ENCODE data around the gene FOLR3.
"Not testable (repeated sequence)": the region's sequence is repeated elsewhere in the genome, so short reads cannot be mapped to it uniquely, and the experiment has no call there.

FOLR3 gene

DNA sequence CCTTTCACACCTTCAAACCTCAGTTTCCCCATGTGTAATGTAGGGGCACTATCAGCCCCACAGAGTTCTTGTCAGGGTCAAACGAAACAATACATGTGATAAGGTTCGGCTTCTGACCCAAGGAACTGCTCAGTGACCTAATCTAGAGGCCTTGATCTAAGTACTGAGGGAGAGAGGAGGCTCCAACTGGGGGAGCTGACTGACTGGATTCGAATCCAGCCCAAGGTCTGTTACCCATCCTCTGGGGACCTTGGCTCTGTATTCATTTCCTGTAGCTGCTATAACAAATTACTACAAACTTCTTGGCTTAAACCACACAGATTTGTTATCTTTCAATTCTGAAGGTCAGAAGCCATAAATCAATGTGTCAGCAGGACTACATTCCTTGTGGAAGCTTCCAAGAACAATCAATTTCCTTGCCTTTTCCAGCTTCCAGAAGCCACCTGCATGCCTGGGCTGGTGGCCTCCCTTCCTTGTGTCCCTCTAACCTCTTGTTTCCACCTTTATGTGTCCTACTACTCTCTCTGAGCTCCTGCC, 12.3 kb upstream of the FOLR3 start:
- DNase-seq (ENCODE audit: low read depth in 2 of 2, low spot score in 1 of 2) = no peak

DNA sequence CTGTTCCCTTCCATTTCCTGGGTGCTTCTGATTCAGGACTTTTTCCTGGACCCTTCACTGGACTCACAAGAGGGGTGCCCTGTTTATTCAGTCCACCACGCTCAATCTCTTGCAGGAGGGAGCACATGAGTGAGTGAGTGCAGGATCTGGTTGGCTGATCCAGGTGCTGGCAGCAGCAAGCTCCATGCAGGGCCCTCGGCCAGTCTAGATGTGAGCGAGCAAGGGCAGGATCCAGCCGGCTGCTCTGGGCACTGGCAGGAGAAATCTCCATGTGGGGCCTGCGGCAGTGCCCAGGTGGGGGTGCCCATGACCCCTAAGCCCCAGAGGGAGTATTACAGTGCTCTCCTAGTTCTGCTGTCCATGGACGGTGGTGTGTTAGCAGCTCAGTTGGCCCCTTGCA, 11.5 kb upstream of the FOLR3 start:
- no peak for DNase-seq (ENCODE audit: low read depth in 2 of 2, low spot score in 1 of 2)

DNA sequence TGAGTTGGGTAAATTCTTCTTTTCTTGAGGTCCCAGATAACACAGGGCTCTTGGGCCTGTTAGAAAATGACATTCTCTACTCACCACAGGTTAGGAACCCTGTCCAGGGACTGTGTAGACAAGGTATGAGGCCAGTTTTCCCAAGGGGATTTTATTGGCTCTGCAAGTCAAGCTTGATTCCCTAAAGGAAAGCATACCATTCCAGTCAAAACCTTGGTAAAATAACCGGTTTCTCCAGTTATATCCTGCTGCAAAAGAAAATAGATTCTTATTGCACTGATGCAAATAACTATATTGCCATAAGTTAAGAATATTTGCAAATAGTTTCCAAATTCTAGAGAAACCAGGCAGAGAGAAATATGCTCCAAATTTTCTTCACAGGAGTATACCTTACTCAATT, 9.6 kb upstream of the FOLR3 start:
- no peak for DNase-seq (ENCODE audit: low read depth in 2 of 2, low spot score in 1 of 2)

DNA sequence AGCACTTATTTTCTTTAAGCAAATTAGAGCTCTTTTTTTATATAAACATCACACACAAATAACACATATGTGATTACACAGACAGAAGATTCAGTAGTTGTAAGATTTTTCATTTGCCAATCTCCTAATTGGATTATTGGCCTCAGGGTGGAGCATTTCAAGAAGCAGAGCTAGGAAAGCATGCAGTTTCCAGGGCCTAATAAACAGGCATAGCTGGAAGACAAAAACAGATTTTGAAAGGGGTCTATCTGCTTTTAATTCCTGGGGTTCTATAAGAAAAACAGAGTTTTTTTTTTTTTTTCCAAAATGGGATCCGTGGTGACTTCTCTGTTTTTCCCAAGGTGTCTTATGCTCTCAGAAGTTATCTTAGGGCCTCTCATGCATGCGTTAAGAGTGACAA, 7.6 kb upstream of the FOLR3 start:
- DNase-seq (ENCODE audit: low read depth in 2 of 2, low spot score in 1 of 2) = no peak

DNA sequence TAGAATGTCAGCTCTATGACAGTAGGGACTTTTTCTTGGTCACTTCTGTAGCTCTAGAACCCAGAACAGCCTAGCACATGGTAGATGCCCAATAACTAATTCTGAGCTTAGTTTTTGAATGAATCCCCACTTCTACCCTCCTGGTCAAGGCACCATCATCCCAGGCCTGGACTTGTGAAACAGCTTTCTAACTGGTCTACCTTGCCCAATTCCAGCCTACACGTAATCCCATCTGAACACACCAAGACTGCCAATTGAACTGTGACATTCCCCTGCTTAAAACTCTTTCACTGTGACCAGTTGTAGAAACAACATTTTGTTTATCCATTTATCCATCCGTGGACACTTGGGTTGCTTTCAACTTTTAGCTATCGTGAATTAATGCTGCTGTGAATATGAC, 6.1 kb upstream of the FOLR3 start:
- DNase-seq (ENCODE audit: low read depth in 2 of 2, low spot score in 1 of 2) = no peak

DNA sequence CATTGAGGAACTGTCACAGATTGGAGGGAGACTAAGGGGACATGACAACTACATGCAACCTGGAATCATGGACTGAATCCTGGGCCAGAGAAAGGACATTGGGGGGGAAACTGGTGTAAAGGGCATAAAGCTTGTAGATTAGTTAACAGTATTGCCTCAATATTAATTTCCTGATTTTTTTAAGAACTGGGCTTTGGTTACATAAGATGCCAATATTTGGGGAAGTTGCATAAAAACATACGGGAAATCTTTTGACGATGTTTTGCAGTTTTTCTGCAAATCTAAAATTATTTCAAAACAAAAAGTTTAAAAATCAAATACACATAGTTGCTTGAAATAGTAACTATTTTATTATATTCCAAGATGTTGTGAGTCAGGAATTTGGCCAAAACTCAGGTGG, 2.9 kb upstream of the FOLR3 start:
- DNase-seq (ENCODE audit: low read depth in 2 of 2, low spot score in 1 of 2) = no peak

DNA sequence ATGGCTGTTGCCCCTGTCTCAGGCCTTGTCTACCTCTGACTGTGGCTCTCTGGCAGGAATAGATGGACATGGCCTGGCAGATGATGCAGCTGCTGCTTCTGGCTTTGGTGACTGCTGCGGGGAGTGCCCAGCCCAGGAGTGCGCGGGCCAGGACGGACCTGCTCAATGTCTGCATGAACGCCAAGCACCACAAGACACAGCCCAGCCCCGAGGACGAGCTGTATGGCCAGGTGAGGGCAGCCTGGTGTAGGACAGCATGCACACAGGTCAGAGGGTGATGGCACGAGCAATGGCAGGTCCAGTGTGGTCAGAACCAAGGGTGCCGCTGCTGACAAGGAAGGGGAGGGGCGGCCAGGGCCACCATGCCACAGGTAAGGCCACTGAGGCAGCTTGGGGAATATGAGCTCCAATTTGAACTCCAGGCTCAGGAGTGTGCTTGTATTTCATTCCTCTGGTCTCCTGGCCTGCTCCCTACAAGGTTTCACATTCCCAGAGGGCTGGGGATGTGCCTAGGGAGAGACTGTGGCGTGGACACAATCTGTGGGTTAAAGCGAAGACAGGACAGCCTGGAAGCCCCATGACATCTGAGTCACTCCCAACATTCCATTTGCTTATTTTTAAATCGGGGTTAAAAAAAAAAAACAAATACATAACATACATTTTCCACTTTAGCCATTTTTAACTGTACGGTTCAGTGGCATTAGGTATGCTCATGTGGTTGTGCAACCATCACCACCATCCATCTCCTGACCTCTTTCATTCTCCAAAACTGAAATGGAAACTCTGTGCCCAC, 562 bp downstream of the FOLR3 start:
- no peak for DNase-seq (ENCODE audit: low read depth in 2 of 2, low spot score in 1 of 2)

DNA sequence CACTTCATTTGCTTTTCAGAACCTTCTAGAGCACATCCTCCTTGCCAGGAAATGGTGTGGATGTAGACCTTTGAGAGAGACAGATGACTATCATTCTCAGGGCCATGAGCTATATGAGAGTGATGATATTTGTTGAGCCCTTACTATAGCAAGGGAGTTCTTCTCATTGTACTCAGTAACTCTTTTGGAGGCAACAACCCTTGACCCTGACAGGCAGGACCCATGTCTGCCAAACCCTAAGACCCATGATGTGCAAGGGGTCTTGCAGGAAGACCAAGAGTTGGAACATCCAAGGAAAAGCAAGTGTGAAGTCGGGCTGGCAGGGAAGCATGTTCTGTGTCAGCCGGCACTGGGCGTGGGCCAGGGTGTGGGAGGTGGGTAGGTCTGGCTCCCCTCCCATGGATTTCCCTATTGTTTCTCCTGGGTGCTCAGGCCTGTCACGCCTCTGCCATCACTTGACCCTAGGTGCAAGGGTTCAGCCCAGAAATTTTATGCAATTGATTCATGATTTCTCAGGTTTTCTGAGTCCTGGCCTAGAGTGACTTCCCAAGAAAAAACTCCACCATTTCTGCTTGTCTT, 1.2 kb downstream of the FOLR3 start:
- no peak for DNase-seq (ENCODE audit: low read depth in 2 of 2, low spot score in 1 of 2)

DNA sequence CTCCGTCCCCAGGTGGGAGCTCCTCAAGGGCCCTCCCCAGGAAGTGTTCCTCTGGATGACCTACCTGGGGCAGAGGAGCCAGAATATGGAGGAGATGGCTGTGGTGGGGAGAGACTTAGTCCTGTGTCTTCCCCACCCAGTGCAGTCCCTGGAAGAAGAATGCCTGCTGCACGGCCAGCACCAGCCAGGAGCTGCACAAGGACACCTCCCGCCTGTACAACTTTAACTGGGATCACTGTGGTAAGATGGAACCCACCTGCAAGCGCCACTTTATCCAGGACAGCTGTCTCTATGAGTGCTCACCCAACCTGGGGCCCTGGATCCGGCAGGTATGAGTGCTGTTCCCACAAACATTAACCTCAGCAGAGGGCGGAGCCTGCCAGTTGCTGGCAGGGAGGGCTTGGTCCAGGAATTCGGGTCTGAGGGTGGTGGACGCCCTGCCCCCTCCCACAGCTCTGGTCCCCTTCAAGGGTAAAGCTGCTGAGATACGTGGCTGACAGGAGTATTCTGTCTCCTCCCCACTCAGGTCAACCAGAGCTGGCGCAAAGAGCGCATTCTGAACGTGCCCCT, 3.4 kb downstream of the FOLR3 start:
- no peak for DNase-seq (ENCODE audit: low read depth in 2 of 2, low spot score in 1 of 2)

DNA sequence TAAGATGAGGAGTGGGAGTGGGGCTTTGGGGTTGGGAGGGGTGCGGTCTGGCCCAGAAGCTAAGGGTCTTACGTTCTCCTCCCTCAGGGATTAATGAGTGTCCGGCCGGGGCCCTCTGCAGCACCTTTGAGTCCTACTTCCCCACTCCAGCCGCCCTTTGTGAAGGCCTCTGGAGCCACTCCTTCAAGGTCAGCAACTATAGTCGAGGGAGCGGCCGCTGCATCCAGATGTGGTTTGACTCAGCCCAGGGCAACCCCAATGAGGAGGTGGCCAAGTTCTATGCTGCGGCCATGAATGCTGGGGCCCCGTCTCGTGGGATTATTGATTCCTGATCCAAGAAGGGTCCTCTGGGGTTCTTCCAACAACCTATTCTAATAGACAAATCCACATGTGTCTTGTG, 4.0 kb downstream of the FOLR3 start:
- DNase-seq (ENCODE audit: low read depth in 2 of 2, low spot score in 1 of 2) = no peak

DNA sequence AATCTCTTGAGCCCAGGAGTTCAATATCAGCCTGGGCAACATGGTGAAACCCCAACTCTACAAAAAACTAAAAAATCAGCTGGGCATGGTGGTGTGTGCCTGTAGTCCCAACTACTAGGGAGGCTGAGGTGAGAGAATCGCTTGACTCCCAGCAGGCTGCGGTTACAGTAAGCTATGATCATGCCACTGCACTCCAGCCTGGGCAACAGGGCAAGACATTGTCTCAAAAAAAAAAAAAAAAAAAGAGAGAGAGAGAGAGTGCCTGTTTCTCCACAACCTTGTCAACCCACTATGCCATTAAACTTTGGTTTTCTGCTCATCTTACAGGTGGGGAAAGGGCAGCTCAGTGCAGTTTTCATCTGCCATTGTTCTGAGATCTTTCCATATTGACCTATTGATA, 5.1 kb downstream of the FOLR3 start:
- DNase-seq (ENCODE audit: low read depth in 2 of 2, low spot score in 1 of 2) = no peak

DNA sequence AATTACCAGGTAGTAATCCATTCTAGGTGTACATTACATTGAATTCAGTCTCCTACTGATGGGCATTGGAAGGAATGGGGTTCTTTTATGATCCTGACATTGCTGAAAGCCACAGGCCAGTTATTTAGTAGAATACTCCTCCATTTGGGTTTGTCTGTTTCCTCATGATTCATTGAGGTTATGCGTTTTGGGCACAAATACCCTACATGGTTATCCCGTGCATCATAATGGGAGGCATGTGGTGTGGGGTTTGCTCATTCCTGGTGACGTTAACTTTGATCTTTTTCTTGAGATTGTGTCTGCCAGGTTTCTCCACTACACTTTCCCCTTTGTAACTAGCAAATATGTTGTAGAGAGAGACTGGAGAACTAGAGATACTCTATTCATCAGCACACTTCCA, 5.5 kb downstream of the FOLR3 start:
- DNase-seq (ENCODE audit: low read depth in 2 of 2, low spot score in 1 of 2) = no peak

DNA sequence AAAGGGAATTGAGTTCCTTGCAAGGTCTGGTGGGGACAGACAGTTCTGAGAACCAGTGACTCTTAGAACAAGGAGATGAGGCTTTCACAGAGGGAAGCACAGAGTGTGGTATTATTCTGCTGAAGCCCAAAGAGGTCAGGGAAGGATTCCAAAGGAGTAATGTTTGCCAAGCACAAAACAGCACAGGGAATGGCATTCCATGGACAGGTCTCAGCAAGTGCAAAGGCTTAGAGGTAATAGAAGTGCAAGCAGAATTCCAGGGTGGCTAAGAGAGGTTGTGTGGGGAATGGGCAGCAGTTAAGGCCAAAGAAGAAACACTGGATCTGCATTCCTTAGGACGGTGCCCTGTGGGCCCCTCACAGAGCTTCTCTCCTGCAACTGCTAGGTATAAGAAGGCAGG, 6.6 kb downstream of the FOLR3 start:
- DNase-seq (ENCODE audit: low read depth in 2 of 2, low spot score in 1 of 2) = not testable (repeated sequence)

DNA sequence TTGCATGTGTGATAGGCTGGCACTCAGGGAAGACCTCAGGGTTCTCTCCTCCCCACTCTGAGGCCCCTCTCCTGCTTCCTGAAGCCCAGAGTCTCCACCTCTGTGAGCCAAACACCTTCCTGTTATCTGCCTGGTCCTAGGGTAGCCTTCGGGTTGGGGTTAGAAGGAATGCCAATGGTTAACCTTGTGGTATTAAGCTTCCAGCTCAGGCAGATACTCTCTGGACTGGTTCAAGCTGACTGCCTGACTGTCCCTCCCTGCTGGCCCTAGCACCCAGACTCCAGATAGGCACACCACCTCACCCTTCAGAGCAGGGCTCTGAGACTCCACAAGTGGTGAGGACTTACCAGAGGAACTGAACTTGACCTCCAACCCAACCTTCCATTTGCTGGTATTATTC, 7.0 kb downstream of the FOLR3 start:
- DNase-seq (ENCODE audit: low read depth in 2 of 2, low spot score in 1 of 2) = not testable (repeated sequence)

DNA sequence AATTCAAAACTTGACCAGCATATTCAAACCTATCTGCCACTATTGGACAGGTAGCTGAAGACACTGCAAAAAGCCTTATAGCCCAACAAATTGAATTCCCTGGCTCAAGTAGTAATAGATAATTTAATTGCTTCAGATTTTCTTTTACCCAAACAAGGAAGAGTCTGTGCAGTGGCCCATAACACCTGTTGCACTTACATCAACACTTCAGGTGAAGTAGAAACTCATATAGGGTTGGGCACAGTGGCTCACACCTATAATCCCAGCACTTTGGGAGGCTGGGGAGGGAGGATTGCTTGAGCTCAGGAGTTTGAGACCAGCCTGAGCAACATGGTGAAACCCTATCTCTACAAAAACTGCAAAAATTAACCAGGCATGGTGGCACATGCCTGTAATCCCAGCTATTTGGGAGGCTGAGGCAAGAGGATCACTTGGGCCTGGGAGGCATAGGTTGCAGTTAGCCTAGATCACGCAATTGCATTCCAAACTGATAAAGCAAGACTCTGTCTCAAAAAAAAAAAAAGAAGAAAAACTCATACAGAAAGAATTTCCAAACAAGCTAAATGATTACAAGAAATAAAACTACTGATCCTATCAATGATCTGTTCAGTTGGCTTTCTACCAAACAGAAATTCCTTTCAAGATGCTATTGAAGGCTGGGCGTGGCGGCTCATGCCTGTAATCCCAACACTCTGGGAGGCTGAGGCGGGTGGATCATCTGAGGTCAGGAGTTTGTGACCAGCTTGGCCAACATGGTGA, 9.5 kb downstream of the FOLR3 start:
- DNase-seq (ENCODE audit: low read depth in 2 of 2, low spot score in 1 of 2) = no peak

DNA sequence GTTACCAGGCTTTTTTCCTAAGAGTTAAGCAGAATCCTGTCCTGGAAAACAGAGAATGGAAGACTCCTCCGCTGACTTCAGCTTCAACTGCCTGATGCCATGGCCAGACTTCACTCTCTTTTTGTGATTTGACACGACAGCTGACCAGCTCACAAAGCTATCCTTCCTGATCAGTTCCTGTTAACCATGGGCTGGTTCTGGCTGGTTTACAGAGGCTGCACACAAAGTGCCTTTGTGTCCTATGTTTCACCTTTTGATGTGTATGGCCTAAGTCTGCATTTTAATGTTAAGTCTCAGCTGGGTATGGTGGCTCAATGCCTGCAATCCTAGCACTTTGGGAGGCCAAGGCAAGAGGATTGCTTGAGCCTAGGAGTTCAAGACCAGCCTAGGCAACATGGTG, 11.1 kb downstream of the FOLR3 start:
- DNase-seq (ENCODE audit: low read depth in 2 of 2, low spot score in 1 of 2) = no peak

DNA sequence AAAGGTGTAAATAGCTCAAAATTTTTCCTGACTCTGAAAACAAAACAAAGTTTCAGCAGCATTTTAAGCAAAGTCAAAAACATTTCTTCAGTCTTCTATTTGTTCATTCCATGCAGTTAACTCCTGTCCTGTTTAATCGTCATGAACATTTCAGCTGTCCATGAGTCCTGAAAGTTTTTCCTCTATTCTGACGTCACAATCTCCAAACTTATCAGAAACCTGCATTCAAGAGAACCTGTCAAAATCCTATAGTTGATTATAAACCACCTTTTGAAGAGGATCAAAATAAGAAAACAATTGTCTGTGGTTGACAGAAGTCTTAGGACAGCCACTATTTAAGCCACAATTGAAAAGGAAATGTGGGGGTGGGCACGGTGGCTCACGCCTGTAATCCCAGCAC, 15.4 kb downstream of the FOLR3 start:
- no peak for DNase-seq (ENCODE audit: low read depth in 2 of 2, low spot score in 1 of 2)

DNA sequence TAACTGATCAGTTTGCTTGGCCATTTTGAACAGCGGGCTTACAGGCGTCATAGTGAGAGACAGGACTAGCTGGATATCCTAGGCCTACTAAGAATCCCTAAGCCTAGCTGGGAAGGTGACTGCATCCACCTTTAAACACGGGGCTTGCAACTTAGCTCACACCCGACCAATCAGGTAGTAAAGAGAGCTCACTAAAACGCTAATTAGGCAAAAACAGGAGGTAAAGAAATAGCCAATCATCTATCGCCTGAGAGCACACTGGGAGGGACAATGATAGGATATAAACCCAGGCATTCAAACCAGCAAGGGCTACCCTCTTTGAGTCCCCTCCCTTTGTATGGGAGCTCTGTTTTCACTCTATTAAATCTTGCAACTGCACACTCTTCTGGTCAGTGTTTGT, 18.3 kb downstream of the FOLR3 start:
- not testable (repeated sequence) for DNase-seq (ENCODE audit: low read depth in 2 of 2, low spot score in 1 of 2)

DNA sequence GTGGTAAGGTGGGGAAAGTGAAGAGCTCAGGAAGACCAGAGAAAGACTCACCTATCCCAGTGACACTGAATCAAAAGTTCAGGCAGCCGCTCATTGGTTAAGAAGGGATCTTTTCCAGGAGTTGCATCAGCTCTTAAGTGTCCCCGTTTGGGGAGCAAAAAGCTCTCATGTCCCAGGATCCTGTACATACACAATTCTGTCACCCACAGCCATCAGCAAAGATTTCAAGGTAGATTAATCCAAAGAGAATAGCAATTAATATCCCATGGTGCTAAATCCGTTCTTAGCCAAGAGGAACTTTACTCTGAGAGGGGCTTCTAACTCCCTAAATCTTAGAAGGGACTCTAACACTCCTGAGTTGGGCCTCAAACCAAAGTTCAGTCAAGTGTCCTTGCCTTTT, 19.3 kb downstream of the FOLR3 start:
- no peak for DNase-seq (ENCODE audit: low read depth in 2 of 2, low spot score in 1 of 2)

DNA sequence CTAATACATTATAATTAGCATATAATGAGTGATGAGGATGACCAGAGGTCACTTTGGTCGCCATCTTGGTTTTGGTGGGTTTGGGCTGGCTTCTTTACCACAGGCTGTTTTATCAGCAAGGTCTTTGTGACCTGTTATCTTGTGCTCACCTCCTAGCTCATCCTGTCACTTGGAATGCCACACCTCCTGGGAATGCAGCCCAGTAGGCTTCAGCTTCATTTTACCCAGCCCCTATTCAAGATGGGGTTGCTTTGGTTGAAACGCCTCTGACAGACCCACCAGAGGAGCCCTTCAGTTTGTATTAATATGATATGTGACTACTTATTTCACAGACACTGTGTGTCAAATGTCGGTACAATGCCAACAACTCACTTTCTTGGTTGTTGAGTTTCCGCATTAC, 20.2 kb downstream of the FOLR3 start:
- DNase-seq (ENCODE audit: low read depth in 2 of 2, low spot score in 1 of 2) = no peak

DNA sequence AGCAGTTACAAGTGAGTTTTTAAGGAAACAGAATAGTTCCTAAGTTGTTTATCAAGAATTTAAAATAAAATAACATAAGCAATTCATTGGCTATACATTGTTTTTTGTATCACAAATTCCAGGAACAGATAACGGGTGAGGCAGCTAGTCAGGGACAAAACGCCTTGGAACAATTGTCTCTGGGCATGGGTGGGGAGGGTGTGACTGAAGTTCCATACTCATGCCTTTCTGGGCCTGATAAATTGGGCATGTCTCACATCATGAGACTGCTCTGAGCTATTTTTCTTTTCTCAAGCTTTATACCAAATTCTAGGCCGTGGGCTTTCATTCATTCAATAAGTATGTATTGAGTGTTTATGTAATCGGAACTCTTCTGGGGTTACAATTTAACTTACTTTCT, 21.6 kb downstream of the FOLR3 start:
- no peak for DNase-seq (ENCODE audit: low read depth in 2 of 2, low spot score in 1 of 2)

DNA sequence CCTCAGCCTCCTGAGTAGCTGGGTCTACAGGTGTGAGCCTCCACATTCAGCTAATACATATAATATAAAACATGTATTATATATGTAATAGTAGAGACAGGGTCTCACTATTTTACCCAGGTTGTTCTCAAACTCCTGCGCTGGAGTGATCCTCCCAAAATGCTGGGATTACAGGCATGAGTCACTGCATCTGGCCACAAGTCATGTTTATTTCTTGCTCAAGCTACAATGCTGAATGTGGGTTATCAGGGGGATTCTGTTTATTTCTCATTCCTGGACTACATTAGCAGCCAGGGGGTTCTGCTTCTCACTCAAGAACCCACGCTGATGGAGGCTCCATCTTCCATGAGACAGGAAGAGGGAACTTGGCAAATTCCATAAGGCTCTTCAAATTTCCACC, 24.8 kb downstream of the FOLR3 start:
- no peak for DNase-seq (ENCODE audit: low read depth in 2 of 2, low spot score in 1 of 2)

Measured in stimulated activated CD8-positive, alpha-beta memory T cell treated with anti-CD3 and anti-CD28 coated beads, Interleukin-4, amount 100 ng/mL, for 4 hours (primary cell).